HEK293 (cell line): Measurements from ENCODE around the gene NSUN3.

Experiments
- CTCF ChIA-PET: fragments of 350-600 bp; formaldehyde crosslinking; extraction: SDS; loops from one replicate; lab custom pipeline; 2021; ENCODE audit warnings: antibody characterized with exemption; lab: Yijun Ruan, JAX
- POLR2A ChIA-PET: fragments of 300-600 bp; formaldehyde crosslinking; extraction: SDS; loops from one replicate; lab custom pipeline; 2020; ENCODE audit warnings: antibody characterized with exemption, inconsistent platforms; lab: Yijun Ruan, JAX
- H3K27ac ChIP-seq: fragments of 200-500 bp; sonication (Bioruptor generic); 2 replicates; pipeline ENCODE4 v1.5.1; 2014; ENCODE audit warnings: low read depth, low read length, control low read depth, inconsistent platforms; ENCODE audit errors: extremely low read depth
- H3K36me3 ChIP-seq, 2 experiments: fragments of 200-500 bp in 1 of 2; sonication (Bioruptor generic) in 1 of 2; 1 replicate in 1 of 2; 2 replicates in 1 of 2; pipeline ENCODE4 v1.5.1; 2014 to 2017; ENCODE audit warnings: inconsistent platforms in 2 of 2, low read length in 2 of 2; ENCODE audit not compliant: control insufficient read depth in 2 of 2, insufficient read depth in 1 of 2
- H3K4me1 ChIP-seq: fragments of 200-500 bp; sonication (Bioruptor generic); 2 replicates; pipeline ENCODE4 v1.5.1; 2014; ENCODE audit warnings: mild to moderate bottlenecking, low read length, inconsistent platforms; ENCODE audit not compliant: control insufficient read depth, insufficient read depth
- H3K4me3 ChIP-seq: 2 replicates; pipeline ENCODE4 v1.5.1; 2011; ENCODE audit warnings: low read depth, mild to moderate bottlenecking, control low read depth, low read length, moderate library complexity
- H3K9me3 ChIP-seq: fragments of 200-500 bp; sonication (Bioruptor generic); 2 replicates; pipeline ENCODE4 v1.5.1; 2014; ENCODE audit warnings: low read depth, low read length, inconsistent platforms; ENCODE audit not compliant: control insufficient read depth, insufficient read depth
- ELK4 ChIP-seq: IDR thresholded peaks from 2 replicates; pipeline ENCODE4 v1.6.1; 2011; ENCODE audit warnings: mild to moderate bottlenecking, low read depth, low read length, borderline replicate concordance
- GLI2 ChIP-seq: fragments of 450-650 bp; formaldehyde crosslinking; IDR thresholded peaks from 2 replicates; pipeline ENCODE4; 2017; ENCODE audit warnings: missing biosample characterization, missing genetic modification characterization, low read depth, borderline replicate concordance
- MZF1 ChIP-seq: fragments of 450-650 bp; formaldehyde crosslinking; IDR thresholded peaks from 2 replicates; pipeline ENCODE4 v1.5.1; 2017; ENCODE audit warnings: missing biosample characterization, missing genetic modification characterization, borderline replicate concordance
- ZNF37A ChIP-seq: fragments of 450-650 bp; IDR thresholded peaks from 2 replicates; pipeline ENCODE4 v1.5.1; 2018; ENCODE audit warnings: missing biosample characterization, missing genetic modification characterization
- ZNF398 ChIP-seq: fragments of 450-650 bp; formaldehyde crosslinking; IDR thresholded peaks from 2 replicates; pipeline ENCODE4 v1.5.1; 2017; ENCODE audit warnings: missing biosample characterization, missing genetic modification characterization
- ZNF654 ChIP-seq: fragments of 450-650 bp; formaldehyde crosslinking; IDR thresholded peaks from 2 replicates; pipeline ENCODE4 v1.5.1; 2016; ENCODE audit warnings: low read depth, missing biosample characterization, missing genetic modification characterization
- ZNF670 ChIP-seq: fragments of 450-650 bp; formaldehyde crosslinking; IDR thresholded peaks from 2 replicates; pipeline ENCODE4 v1.5.1; 2016; ENCODE audit warnings: missing biosample characterization, missing genetic modification characterization, low read depth
- ZNF677 ChIP-seq: fragments of 450-650 bp; IDR thresholded peaks from 2 replicates; pipeline ENCODE4 v1.5.0; 2018; ENCODE audit warnings: missing biosample characterization, mild to moderate bottlenecking, missing genetic modification characterization, moderate library complexity
- ZNF785 ChIP-seq: fragments of 450-650 bp; formaldehyde crosslinking; IDR thresholded peaks from 2 replicates; pipeline ENCODE4 v1.5.1; 2016; ENCODE audit warnings: missing biosample characterization, missing genetic modification characterization
- TF ChIP-seq, protein P1 (sequence below): fragments of 450-650 bp; formaldehyde crosslinking; IDR thresholded peaks from 2 replicates; pipeline ENCODE4 v1.5.1; 2017; ENCODE audit warnings: missing biosample characterization, missing genetic modification characterization
- TF ChIP-seq, protein P2 (sequence below): fragments of 450-650 bp; formaldehyde crosslinking; IDR thresholded peaks from 2 replicates; pipeline ENCODE4 v1.5.1; 2016; ENCODE audit warnings: missing biosample characterization, missing genetic modification characterization, borderline replicate concordance
- TF ChIP-seq, protein P3 (sequence below): fragments of 450-650 bp; formaldehyde crosslinking; IDR thresholded peaks from 2 replicates; pipeline ENCODE4 v1.5.1; 2016; ENCODE audit warnings: missing biosample characterization, missing genetic modification characterization

NSUN3 gene

DNA sequence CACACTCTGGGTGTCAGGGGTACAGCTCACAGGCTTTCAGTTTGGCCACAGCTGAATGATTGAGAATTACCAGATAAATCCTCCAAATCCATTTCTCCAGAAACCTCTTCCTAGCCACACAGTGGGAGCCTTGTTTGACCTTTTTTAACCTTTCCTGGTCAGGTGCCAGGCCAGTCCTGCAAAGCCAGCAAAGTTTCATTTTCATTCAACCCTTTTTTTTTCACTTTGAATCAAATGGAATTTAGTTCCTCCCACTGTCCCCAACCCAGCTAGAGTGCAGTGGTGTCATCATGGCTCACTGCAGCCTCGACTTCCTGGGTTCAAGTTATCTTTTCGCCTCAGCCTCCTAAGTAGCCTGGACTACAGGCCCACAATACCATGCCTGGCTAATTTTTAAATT is 67.8 kb downstream of the NSUN3 start:
- Histone ChIP-seq H3K36me3 (peaks cover 0 to 4% of the 10 kb centered on the region in 2 experiments; a peak in 1 of 3 replicates), H3K9me3 (no peaks in the 10 kb centered on the region), H3K27ac (no peak overlapping the region), H3K4me1 (no peaks in the 10 kb centered on the region)
- POLR2A ChIA-PET: no interaction called here
- CTCF ChIA-PET: interaction anchor here (0.7 kb wide), 1 partner anchor 10 kb away, joined by 3 read pairs; no protein-coding TSS in a partner anchor
- TF ChIP-seq ZNF785 (tag by site-specific recombination) (no peak), ZNF37A (tag by site-specific recombination) (no peak), ZNF654 (tag by site-specific recombination) (no peak), ELK4 (no peak), MZF1 (tag by site-specific recombination) (no peak), ZNF670 (tag by site-specific recombination) (no peak), ZNF677 (tag by site-specific recombination) (no peak), GLI2 (tag by site-specific recombination) (no peak)
- TF ChIP-seq, protein P1, sequence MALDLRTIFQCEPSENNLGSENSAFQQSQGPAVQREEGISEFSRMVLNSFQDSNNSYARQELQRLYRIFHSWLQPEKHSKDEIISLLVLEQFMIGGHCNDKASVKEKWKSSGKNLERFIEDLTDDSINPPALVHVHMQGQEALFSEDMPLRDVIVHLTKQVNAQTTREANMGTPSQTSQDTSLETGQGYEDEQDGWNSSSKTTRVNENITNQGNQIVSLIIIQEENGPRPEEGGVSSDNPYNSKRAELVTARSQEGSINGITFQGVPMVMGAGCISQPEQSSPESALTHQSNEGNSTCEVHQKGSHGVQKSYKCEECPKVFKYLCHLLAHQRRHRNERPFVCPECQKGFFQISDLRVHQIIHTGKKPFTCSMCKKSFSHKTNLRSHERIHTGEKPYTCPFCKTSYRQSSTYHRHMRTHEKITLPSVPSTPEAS (tag by site-specific recombination): no peak
- TF ChIP-seq, protein P2, sequence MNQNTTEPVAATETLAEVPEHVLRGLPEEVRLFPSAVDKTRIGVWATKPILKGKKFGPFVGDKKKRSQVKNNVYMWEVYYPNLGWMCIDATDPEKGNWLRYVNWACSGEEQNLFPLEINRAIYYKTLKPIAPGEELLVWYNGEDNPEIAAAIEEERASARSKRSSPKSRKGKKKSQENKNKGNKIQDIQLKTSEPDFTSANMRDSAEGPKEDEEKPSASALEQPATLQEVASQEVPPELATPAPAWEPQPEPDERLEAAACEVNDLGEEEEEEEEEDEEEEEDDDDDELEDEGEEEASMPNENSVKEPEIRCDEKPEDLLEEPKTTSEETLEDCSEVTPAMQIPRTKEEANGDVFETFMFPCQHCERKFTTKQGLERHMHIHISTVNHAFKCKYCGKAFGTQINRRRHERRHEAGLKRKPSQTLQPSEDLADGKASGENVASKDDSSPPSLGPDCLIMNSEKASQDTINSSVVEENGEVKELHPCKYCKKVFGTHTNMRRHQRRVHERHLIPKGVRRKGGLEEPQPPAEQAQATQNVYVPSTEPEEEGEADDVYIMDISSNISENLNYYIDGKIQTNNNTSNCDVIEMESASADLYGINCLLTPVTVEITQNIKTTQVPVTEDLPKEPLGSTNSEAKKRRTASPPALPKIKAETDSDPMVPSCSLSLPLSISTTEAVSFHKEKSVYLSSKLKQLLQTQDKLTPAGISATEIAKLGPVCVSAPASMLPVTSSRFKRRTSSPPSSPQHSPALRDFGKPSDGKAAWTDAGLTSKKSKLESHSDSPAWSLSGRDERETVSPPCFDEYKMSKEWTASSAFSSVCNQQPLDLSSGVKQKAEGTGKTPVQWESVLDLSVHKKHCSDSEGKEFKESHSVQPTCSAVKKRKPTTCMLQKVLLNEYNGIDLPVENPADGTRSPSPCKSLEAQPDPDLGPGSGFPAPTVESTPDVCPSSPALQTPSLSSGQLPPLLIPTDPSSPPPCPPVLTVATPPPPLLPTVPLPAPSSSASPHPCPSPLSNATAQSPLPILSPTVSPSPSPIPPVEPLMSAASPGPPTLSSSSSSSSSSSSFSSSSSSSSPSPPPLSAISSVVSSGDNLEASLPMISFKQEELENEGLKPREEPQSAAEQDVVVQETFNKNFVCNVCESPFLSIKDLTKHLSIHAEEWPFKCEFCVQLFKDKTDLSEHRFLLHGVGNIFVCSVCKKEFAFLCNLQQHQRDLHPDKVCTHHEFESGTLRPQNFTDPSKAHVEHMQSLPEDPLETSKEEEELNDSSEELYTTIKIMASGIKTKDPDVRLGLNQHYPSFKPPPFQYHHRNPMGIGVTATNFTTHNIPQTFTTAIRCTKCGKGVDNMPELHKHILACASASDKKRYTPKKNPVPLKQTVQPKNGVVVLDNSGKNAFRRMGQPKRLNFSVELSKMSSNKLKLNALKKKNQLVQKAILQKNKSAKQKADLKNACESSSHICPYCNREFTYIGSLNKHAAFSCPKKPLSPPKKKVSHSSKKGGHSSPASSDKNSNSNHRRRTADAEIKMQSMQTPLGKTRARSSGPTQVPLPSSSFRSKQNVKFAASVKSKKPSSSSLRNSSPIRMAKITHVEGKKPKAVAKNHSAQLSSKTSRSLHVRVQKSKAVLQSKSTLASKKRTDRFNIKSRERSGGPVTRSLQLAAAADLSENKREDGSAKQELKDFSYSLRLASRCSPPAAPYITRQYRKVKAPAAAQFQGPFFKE: no peak
- TF ChIP-seq, all 188 proteins: peak for 0
- H3K4me3 ChIP-seq: no peak overlapping the region

- no peak overlapping the region for H3K27ac ChIP-seq
- TF ChIP-seq, protein P3, sequence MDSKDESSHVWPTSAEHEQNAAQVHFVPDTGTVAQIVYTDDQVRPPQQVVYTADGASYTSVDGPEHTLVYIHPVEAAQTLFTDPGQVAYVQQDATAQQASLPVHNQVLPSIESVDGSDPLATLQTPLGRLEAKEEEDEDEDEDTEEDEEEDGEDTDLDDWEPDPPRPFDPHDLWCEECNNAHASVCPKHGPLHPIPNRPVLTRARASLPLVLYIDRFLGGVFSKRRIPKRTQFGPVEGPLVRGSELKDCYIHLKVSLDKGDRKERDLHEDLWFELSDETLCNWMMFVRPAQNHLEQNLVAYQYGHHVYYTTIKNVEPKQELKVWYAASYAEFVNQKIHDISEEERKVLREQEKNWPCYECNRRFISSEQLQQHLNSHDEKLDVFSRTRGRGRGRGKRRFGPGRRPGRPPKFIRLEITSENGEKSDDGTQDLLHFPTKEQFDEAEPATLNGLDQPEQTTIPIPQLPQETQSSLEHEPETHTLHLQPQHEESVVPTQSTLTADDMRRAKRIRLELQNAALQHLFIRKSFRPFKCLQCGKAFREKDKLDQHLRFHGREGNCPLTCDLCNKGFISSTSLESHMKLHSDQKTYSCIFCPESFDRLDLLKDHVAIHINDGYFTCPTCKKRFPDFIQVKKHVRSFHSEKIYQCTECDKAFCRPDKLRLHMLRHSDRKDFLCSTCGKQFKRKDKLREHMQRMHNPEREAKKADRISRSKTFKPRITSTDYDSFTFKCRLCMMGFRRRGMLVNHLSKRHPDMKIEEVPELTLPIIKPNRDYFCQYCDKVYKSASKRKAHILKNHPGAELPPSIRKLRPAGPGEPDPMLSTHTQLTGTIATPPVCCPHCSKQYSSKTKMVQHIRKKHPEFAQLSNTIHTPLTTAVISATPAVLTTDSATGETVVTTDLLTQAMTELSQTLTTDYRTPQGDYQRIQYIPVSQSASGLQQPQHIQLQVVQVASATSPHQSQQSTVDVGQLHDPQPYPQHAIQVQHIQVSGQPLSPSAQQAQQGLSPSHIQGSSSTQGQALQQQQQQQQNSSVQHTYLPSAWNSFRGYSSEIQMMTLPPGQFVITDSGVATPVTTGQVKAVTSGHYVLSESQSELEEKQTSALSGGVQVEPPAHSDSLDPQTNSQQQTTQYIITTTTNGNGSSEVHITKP (tag by site-specific recombination): peak; percentile 40; the same call in 1 of the 2 replicates
- no peak for TF ChIP-seq ZNF398 (tag by site-specific recombination)
Observed at GRCh38 chr3:94132777-94133176, 69.9 kb downstream of the NSUN3 start.

More at GRCh38 chr3:94132777-94133176, 69.9 kb downstream of the NSUN3 start:
- CTCF ChIA-PET: interaction anchor here (0.6 to 1.1 kb wide), 2 partner anchors 101 to 487 kb away, joined by 4 read pairs; no protein-coding TSS in a partner anchor
- Histone ChIP-seq H3K4me1 (no peaks in the 10 kb centered on the region), H3K9me3 (no peaks in the 10 kb centered on the region), H3K36me3 (peaks cover 0 to 4% of the 10 kb centered on the region in 2 experiments; a peak in 1 of 3 replicates), H3K4me3 (no peak overlapping the region)
- POLR2A ChIA-PET: interaction anchor here (0.6 kb wide), 1 partner anchor 22 kb away, joined by 3 read pairs; no protein-coding TSS in a partner anchor
